NCI-H748 treated with DMSO at 0.1 percent for 48 hours (cell line): Measurements from ENCODE around the gene TBX3.

Source experiments
- DNase-seq: peaks from one replicate; lab custom pipeline; 2025; lab: John Stamatoyannopoulos, UW

Gene TBX3

GRCh38 chr12:114668151-114668885 lies 15.7 kb downstream of the TBX3 start:
- DNase-seq, result peak; percentile 81

GRCh38 chr12:114667669-114668150 lies 16.3 kb downstream of the TBX3 start:
- no peak for DNase-seq

GRCh38 chr12:114666746-114667668 lies 17.0 kb downstream of the TBX3 start:
- no peak for DNase-seq

GRCh38 chr12:114665411-114666260 lies 18.3 kb downstream of the TBX3 start:
- DNase-seq, result no peak

- no peak for DNase-seq
Measured at GRCh38 chr12:114664651-114665320, 19.2 kb downstream of the TBX3 start.

GRCh38 chr12:114662512-114663177 lies 21.3 kb downstream of the TBX3 start:
- peak; percentile 64 for DNase-seq

GRCh38 chr12:114661245-114661644 lies 22.7 kb downstream of the TBX3 start:
- DNase-seq, result no peak

GRCh38 chr12:114659084-114659483 lies 24.9 kb downstream of the TBX3 start:
- no peak for DNase-seq

- DNase-seq, result no peak
Measured at GRCh38 chr12:114658002-114658441, 26.0 kb downstream of the TBX3 start.

GRCh38 chr12:114657597-114657920 lies 26.4 kb downstream of the TBX3 start:
- no peak for DNase-seq

GRCh38 chr12:114656906-114657596 lies 26.9 kb downstream of the TBX3 start:
- peak; percentile 97 for DNase-seq

- peak; percentile 20 for DNase-seq
Measured at GRCh38 chr12:114655934-114656749, 27.8 kb downstream of the TBX3 start.

GRCh38 chr12:114649585-114649984 lies 34.4 kb downstream of the TBX3 start:
- no peak for DNase-seq

GRCh38 chr12:114648711-114649110 lies 35.3 kb downstream of the TBX3 start:
- no peak for DNase-seq

GRCh38 chr12:114638790-114639435 lies 45.1 kb downstream of the TBX3 start:
- no peak for DNase-seq

GRCh38 chr12:114636723-114637480 lies 47.1 kb downstream of the TBX3 start:
- no peak for DNase-seq

- DNase-seq, result no peak
Measured at GRCh38 chr12:114631242-114631641, 52.7 kb downstream of the TBX3 start.

GRCh38 chr12:114628199-114628598 lies 55.8 kb downstream of the TBX3 start:
- DNase-seq, result no peak
